ENCODE results near the gene HSPBP1.

The HSPBP1 gene, protein sequence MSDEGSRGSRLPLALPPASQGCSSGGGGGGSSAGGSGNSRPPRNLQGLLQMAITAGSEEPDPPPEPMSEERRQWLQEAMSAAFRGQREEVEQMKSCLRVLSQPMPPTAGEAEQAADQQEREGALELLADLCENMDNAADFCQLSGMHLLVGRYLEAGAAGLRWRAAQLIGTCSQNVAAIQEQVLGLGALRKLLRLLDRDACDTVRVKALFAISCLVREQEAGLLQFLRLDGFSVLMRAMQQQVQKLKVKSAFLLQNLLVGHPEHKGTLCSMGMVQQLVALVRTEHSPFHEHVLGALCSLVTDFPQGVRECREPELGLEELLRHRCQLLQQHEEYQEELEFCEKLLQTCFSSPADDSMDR
- 10.6 to 14.3 reads per million in 2 donors for total RNA-seq

DNA sequence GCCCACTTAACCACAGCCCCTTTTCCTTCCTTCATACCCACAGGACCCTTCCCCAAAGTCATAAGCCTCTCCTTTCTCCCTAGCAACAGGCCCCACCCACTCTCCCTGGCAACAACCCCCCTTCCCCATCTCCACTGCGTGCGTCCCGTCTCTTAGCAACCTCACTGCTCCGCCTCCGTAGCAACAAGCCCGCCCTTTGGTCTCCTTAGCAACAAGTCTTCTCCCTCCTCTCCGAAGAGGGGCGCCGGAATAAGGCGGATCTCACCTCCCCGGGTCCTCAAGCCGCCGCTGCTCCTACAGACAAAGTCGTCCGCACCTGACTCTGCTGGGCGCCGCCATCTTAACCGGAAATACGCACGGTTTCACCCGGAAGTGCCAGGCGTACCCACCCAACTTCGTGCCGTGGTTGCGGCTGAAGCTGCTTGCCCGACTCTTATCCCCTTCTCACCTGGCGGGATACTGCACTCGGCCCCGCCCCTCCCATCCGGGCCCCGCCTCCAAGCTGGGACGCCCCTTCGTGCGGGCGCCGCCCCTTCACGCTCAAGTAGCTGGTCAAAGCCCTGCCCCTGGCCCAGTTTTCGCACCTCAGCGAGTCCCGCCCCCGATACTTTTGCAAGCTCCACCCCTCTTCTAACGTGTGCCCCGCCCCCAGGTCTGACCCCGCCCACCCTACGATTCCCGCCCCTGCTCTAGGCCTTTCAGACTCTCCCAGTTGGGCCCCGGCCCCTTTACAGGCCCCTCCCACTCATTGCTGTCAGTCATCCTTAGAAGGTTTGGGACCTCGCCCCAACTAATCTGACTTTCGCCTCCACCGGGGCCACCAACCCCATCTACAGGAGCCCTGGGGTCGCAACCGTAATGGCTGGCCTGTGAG is at the start of gene HSPBP1:
Gene HSPBP1 (minus strand): TSS at position 341 of the 874 bp plus-strand sequence. CDS start 502 bp downstream, outside the sequence.
- DNase-seq: peak; percentile 88 to 98 (median 93)

DNA sequence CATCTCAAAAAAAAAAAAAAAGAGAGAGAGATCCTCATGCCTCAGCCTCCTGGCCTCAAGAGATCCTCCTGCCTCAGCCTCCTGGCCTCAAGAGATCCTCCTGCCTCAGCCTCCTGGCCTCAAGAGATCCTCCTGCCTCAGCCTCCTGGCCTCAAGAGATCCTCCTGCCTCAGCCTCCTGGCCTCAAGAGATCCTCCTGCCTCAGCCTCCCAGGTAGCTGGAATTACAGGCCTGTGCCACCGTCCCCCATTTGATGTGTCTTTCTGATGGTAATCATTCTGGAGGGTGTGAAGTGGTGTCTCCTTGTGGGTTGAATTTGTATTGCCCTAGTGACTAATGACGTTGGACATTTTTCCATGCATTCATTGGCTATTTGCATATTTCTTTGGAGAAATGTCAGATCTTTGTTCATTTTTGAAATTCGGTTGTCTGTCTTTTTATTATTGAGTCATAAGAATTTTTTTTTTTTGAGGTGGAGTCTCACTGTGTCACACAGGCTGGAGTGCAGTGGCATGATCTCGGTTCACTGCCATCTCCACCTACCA is 48.9 kb upstream of the HSPBP1 start:
- DNase-seq: peak in 1 of 5 experiments; percentile 38

DNA sequence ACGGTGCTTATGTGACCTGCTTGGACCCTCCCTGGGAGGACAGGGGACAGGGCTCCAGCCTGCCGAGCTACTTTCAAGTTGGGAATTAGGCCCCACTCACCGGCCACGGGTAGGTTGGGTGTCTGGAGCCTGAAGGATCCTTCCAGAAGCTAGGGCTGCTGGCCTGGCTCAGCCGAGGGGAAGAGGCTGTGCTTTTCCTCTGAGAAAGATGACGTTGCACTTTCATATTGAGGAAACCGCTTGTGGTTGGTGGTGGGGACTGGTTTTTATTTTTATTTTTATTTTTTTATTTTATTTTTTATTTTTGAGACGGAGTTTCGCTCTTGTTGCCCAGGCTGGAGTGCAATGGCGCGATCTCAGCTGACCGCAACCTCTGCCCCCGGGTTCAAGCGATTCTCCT is 45.3 kb upstream of the HSPBP1 start, which contains the start of gene TMEM150B:
Gene TMEM150B (minus strand): TSS at position 170 of the 400 bp plus-strand sequence. CDS start 4,305 bp downstream, outside the sequence.
- DNase-seq: peak in 1 of 5 experiments; percentile 39

DNA sequence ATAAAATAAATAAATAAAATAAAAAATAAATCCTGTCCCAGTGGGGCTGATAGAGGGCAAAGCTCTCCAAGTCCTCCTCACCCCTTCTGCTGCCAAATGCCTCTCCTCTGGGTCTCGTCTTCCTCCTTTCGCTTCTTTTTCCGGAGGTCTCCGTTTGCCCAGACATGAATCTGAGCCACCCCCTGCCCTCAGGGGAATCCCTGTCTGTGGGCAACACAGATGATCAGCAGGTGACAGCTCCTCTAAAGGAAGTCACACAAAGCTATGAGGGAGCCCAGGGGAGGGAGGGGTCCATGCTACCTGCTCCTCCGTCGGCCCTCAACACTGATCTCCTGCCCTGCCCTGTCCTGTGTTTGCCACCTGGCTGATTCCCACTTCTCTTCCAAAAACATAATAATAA is 44.8 kb upstream of the HSPBP1 start:
- no peak for DNase-seq

DNA sequence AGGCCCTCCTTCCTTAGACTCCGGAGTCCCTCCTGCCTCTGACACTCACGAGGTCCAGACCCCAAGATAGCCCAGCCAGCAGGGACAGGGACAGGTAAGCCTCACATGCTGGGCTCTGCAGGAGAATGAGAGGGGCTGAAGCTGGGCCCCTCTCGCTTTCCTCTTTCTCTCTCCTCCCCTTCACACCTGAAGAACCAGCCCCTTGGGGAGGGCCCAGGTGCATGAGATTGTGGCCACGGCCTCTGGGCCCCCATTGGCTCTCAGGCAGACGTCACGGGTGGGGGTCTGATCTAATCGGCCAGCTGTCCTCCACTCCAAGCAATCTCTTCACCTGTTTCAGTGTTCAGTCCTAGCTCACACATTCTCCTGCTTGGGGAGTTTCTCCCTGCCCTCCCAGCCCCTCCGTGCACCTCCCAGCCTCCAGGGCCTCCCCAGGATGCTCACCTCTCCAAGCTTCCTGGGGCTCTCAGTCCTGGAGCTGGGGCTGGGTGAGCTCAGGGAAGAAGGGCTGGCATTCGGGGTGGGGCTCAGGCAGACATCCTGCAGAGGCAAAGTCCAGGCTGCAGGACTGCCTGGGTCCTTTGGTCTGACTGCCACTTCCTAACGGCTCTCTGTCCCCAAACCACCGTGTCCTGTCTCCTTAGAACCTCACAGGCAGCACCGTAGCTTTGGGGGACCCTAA is 42.4 kb upstream of the HSPBP1 start:
- DNase-seq: no peak

DNA sequence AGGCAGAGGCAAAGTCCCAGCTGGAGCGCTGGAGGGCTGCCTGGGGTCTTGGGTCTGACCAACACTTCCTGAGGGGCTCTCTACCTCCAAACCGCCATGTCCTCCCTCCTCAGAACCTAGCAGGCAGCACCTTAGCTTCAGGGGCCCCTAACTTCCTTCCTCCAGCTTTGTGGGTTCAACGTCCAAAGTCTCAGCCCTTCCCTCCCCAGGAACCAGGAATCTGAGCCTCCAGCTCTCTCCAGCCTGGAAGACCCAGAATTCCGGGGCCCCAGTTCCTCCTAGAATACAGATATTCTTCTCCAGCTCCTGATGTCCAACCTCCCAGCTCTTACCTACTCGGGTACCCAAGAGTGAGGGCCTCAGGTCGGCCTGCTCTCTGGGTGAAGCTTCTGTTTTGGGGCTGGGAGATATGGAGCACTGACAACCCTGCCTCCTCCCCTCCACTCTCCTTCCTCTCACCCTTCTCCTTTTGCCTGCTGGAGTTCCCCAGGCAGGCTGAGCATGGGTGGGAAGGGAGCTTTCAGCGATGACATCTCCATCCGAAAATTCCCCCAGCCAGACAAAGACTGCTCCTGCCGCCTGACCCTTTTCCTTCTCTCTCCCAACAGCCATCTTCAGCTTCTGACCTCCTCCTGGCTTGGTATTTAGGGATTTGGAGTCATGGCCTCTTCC is 41.7 kb upstream of the HSPBP1 start:
- DNase-seq: no peak

DNA sequence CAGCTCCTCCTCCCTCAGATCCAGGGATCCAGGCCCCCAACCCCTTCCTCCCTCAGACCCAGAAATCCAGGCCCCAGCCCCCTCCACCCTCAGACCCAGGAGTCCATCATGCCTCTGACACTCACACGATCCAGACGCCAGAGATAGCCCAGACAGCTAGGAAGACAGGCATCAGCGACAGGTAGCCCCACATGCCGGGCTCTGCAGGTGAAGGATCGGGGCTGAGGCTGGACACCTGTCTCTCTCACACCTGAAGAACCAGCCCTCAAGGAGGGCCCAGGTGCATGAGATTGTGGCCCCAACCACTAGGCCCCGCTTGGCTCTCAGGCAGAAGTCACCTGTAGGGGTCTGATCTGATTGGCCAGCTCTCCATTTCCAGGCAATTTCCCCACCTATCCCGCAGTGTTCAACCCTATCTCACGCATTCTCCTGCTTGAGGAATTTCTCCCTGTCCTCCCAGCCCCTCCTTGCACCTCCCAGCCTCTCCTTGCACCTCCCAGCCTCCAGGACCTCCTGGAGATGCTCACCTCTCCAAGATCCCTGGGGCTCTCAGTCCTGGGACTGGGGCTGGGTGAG is 41.0 kb upstream of the HSPBP1 start:
- no peak for DNase-seq

DNA sequence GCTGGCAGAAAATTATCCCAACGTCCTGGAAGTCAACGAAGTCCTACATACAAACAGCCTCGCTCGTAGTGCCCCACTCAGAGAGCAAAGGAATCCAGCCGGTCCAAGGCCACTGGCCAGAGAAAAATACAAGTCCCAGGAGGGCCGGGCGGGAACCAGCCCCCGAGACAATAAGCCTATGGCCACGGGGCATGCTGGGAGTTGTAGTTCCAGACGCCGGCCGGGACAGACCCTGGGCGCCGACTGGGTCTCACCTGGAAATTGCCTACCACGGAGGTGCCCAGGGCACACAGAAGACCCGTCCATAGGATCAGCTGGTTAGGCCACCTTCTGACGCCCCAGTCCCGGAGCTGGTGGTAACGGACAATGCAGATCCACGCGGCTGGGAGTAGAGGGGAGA is 39.9 kb upstream of the HSPBP1 start:
- no peak for DNase-seq

DNA sequence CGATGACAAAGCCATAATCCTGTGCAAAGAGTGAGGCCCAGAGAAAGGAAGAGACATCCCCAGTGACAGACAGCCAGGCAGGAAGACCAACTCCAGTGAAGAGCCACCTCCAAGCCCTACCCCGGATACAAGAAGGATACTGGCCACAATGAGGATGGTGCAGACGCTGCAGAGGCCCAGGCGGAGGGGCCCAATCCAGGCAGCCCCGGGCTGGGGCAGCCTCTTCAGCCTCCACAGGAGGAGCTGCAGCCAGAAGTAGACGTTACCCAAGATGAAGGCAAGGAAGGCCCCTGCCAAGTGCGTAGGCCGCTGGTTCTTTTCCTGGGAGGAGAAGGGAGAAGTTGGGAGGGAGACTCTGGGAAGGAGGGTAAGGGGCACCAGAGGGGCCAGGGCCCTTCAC is 36.7 kb upstream of the HSPBP1 start:
- DNase-seq: no peak

DNA sequence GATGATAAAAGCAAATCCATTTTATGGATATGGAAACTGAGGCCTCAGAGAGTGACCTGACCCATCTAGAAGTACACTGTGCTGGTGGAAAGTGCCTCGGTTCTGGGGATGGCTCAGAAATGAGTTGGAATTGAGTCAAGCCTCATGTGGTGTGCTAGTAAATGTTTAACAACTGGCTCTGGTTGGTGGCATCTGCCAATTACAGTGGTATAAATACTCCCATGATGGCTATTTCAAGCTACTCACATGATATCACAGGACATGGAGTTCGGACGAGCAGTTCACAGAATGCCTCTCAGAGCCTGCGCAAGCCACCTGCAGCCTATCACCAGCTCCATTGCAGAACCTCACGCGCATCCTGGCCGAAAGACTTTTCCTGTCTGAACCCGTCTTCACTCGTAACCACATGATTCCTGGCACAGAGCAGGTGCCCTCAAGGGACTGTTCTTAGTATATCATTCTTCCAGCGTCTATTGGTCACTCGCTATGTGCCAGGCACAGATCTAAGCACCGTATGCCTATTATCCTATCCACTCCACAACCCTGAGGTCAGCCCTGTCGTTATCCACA is 36.1 kb upstream of the HSPBP1 start:
- no peak for DNase-seq

DNA sequence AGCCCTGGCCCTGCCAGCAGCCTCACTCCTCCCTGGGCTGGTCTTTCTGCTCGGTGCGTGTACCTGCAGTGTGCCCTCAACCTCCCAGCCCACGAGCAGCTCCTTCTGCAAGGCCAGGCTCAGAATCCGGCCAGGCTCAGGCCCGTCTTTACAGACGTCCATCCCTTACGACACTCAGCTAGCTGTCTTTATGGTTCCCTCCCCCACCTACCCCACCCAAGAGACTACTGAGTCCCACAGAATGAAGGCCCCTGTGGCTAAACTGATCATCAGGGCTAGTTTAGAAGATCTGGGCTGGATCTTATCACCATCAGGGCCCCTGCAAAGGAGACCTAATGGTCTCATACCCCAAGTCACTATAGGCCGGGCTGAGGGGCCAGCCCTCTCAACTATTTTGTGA is 34.5 kb upstream of the HSPBP1 start:
- no peak for DNase-seq

DNA sequence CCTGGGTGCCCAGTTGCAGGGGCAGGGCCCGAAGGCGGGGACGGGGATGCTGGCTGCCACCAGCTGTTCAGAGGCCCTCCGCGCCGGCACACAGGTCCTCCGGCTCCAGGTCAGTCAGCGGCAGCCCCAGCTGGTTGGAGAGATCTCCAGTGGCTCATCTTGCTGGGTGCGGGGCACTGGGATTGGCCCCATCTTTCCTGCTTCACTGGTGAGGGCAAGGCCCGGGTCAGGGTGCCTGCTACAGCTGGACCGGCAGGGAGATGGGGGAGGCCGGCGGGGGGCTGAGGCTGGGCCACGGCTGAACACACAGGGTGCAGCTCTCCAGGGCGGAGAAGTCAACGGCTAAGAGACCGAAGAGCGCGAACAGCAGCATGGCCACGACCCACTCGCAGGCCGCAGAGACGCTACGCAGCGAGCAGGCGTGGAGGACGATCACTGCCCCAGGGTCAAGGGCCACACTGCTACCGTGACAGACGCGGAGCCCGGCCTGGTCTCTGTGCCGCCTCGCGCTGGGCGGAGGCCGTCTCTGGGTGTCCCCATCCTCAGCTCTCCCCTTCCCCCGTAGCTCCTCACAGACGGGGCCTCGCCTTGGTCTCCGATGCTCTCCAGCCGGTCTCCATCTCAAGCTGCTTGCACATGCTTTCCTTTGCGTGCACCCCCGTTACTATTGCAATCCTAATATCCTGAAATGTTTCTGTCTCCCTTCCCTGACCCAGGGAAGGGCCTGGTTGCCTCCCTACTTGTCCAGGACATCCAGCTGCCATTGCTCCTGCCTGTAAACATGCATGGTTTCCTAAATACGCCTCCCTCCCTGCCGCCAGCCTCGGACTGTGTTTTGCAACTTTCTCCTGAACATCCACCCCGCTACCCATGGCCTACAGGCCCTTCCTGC is 33.0 kb upstream of the HSPBP1 start:
- no peak for DNase-seq

DNA sequence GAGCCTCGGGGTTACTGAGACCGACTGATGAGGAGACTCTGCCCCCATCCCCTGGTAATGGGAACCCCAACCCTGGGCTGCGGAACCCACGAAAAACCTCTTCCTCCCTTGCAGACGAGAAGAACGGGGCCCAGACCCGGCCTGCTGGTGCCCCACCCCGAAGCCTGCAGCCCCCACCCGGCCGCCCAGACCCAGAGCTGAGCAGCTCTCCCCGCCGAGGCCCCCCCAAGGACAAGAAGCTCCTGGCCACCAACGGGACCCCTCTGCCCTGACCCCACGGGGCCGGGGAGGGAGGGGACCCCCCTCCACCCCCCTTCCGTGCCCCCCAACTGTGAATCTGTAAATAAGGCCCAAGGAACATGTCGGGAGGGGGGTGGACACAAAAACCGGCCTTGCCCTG is 31.9 kb upstream of the HSPBP1 start:
- DNase-seq: no peak

DNA sequence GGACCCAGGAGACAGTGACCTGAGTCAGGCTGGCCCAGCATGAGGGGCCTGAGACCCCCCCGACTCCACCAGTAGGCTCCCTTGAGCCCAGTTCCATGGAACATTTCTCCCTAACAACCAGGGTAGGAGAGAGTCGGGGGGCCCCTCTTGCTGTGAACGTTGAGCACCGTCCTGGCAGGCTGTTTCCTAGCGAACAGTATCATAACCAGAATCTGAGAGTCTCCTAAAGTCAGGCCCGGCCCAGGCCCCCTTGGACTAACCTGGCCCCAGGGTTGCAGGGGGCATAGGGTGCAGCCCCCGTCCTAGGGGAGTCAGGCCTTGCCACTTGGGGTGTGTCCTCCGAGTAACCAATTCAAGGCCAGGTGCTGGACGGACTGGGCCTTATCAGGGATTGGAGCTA is 31.5 kb upstream of the HSPBP1 start:
- no peak for DNase-seq

DNA sequence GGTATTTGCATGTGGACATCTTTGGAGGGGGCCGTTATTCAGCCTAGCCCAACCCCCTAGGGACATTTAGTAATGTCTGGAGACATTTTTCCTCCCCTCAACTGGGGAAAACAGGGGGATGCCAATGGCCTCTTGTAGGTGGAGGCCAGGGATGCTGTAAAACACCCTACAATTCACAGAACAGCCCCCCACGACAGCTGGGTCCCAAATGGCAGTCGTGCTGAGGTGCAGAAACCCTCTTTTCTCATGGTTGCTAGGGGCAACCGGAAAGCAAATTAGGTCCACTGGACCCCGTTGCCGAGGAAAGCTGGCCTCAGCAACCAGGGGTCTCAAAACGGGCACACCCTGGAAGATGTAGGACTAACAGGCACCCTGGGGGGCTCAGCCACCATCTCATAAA is 30.6 kb upstream of the HSPBP1 start:
- no peak for DNase-seq

DNA sequence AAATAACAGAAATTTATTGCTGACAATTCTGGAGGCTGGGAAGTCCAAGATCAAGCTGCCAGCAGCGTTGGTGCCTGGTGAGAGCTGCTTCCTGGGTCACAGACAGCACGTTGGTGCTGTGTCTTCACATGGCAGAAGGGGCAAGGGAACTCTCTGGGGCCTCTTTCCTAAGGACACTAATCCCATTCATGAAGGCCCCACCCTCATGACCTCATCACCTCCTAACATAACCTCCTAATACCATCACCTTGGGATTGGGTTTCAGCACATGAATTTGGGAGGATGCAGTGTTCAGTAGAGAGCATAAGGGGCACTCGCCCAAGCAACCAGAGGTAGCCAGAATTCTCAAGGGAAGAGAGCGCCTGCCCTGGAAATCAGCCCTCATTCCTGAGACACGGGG is 29.5 kb upstream of the HSPBP1 start:
- DNase-seq: no peak

DNA sequence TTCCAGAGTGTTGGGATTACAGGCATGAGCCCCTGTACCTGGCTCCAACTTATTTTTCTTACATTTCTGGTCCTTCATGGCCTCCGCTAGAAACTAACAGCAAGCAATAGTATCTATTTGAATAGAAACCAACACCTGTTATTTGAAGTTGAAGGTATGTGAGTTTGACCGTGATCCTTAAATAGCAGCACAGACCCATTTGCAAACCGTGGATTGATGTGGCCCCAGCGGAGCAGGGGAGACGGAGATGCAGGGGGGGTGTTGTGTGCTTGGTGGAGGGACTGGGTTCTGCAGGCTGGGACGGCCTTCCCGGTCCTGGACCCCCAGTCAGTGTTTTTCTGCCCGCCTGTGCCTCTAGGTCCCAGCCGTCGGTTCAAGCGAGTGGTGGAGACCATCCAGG is 28.4 kb upstream of the HSPBP1 start:
- no peak for DNase-seq

DNA sequence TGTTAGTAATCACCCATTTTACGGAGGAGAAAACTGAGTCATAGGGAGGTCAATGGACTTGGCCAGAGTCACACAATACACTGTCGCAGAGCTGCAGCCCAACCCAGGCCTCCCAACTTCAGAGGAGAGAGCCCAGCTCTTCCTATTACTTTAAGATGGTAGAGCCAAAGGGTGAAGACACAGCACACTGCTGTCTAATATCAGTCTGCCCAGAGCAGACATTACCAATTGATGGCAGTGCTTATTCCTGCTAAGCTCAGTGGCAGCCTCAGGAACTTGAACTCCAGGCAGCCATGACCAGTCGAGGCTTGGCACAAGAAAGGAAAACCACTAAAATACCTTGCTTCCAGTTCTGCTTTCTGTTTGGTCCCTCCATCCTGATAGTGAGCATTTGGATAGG is 26.8 kb upstream of the HSPBP1 start:
- DNase-seq: no peak

DNA sequence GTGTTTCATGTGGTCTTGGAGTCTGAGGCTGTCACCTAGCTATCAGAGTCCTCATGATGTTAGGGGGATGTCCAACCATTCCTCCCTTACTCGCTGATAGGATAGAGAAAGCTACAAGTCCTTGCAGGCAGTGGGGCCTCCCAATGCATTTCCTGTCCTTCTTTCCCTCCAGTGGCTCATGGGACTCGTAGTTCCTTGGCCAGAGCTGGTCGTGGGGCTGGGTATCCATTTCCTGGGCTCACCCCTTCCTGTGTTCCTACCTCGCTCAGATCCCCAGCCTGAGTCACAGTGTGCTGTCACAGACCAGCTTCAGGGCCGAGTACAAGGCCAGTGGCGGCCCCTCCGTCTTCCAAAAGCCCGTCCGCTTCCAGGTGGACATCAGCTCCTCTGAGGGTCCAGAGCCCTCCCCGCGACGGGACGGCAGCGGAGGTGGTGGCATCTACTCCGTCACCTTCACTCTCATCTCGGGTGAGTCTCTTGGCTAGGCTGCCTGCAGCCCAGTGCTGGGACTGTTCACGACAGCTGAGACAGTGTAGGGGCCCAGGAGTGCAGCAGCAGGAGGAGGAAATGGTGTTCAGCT is 26.2 kb upstream of the HSPBP1 start:
- DNase-seq: no peak

DNA sequence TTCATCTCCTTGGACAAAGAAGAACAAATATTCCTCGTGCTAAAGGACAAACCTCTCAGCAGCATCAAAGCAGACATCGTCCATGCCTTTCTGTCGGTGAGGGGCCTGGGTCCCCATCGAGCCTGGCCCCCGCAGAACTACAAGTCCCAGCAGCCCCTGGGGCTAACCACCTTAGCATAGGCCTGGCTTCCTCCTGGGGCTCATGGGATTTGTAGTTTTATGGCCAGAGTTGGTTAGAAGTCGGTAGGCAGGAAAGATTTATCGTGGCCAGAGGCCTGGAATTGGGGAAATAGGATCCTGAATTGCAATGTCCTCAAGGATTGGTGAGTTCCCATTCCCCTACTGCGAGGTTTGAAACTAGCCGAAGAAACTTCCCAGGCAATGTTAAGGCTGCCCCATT is 25.6 kb upstream of the HSPBP1 start:
- DNase-seq: peak in 4 of 5 experiments; percentile 14 to 56 (median 36)
